ENCODE data around the gene SDHA. TPM values are rescaled to one million over a fixed set of nuclear protein-coding genes. Genes with fewer than 3 reads are reported as not detected.

The SDHA gene
- total and polyA plus RNA-seq, 2 experiments from 2014 or later, result 71.5 to 99.2 TPM

- Histone ChIP-seq H3K9ac (no peak overlapping the region), H3K27ac (no peak overlapping the region), H3K4me3 (no peak overlapping the region), H3K27me3 (replicated peaks; ENCODE audit: insufficient read depth) (no peaks in the 10 kb centered on the region; the same call in 1 of the 2 replicates), H4K20me1 (ENCODE audit: insufficient read depth) (no peaks in the 10 kb centered on the region), H2AFZ (no peak overlapping the region), H3K36me3 (ENCODE audit: low read depth) (no peaks in the 10 kb centered on the region), H3K4me1 (ENCODE audit: insufficient read depth) (peaks cover 4% of the 10 kb centered on the region; the same call in 1 of the 2 replicates), H3K4me2 (ENCODE audit: unreplicated experiment) (no peak overlapping the region), H3K79me2 (ENCODE audit: insufficient read depth) (no peaks in the 10 kb centered on the region), H3F3A (ENCODE audit: insufficient read depth) (no peaks in the 10 kb centered on the region), H3K9me2 (ENCODE audit: insufficient read depth) (no peaks in the 10 kb centered on the region), H3K9me3 (ENCODE audit: low read depth) (no peaks in the 10 kb centered on the region)
- in situ Hi-C loops (cut with MboI), result no loop called here
- no peak for TF ChIP-seq EZH2 (IDR thresholded peaks at IDR 0.05; ENCODE audit: insufficient read depth, poor library complexity, severe bottlenecking)
- TF ChIP-seq EZH2phosphoT487 (IDR thresholded peaks at IDR 0.05; ENCODE audit: insufficient read depth, low read depth), result no peak
- WGBS, 2 experiments (ENCODE audit: low coverage in 1 of 2, low lambda C conversion rate in 2 of 2, missing lambda C conversion rate in 2 of 2), result 79 to 80% methylated on average over 13 of the region's 13 CpGs
- no peak for DNase-seq
These were observed 31.1 kb upstream of the SDHA start for GRCh38 chr5:187042-187431.

- Histone ChIP-seq H3K4me2 (ENCODE audit: unreplicated experiment) (peak overlapping the region; percentile 72), H3K4me1 (ENCODE audit: insufficient read depth) (peaks cover 4% of the 10 kb centered on the region; the same call in 1 of the 2 replicates), H3K27me3 (replicated peaks; ENCODE audit: insufficient read depth) (no peaks in the 10 kb centered on the region; the same call in 1 of the 2 replicates), H3K9ac (0 out of 2 replicates have a peak overlapping the region, but pooled peaks have one; percentile 31), H3K9me3 (ENCODE audit: low read depth) (no peaks in the 10 kb centered on the region), H4K20me1 (ENCODE audit: insufficient read depth) (no peaks in the 10 kb centered on the region), H3F3A (ENCODE audit: insufficient read depth) (no peaks in the 10 kb centered on the region), H3K27ac (no peak overlapping the region), H3K9me2 (ENCODE audit: insufficient read depth) (no peaks in the 10 kb centered on the region), H3K4me3 (peak overlapping the region; percentile 33; the same call in 1 of the 2 replicates), H3K79me2 (ENCODE audit: insufficient read depth) (no peaks in the 10 kb centered on the region), H2AFZ (peak overlapping the region; percentile 49; the same call in 1 of the 2 replicates), H3K36me3 (ENCODE audit: low read depth) (no peaks in the 10 kb centered on the region)
- in situ Hi-C loops (cut with MboI), result no loop called here
- TF ChIP-seq EZH2 (IDR thresholded peaks at IDR 0.05; ENCODE audit: insufficient read depth, poor library complexity, severe bottlenecking), result no peak
- no peak for TF ChIP-seq EZH2phosphoT487 (IDR thresholded peaks at IDR 0.05; ENCODE audit: insufficient read depth, low read depth)
- WGBS, 2 experiments (ENCODE audit: low coverage in 1 of 2, low lambda C conversion rate in 2 of 2, missing lambda C conversion rate in 2 of 2), result 49 to 55% methylated on average over 17 to 21 of the region's 21 CpGs
- DNase-seq, result peak; percentile 21
These were observed 30.3 kb upstream of the SDHA start for GRCh38 chr5:187617-188451.

GRCh38 chr5:188488-189481 lies 29.3 kb upstream of the SDHA start:
- H3K4me2 ChIP-seq (ENCODE audit: unreplicated experiment), result peak overlapping the region; percentile 72
- H3K9me3 ChIP-seq (ENCODE audit: low read depth), result no peaks in the 10 kb centered on the region
- WGBS, 2 experiments (ENCODE audit: low coverage in 1 of 2, low lambda C conversion rate in 2 of 2, missing lambda C conversion rate in 2 of 2), result 27 to 29% methylated on average over 35 to 37 of the region's 37 CpGs
- no peaks in the 10 kb centered on the region for H4K20me1 ChIP-seq (ENCODE audit: insufficient read depth)
- no peaks in the 10 kb centered on the region for H3K36me3 ChIP-seq (ENCODE audit: low read depth)
- peak overlapping the region; percentile 33; the same call in 1 of the 2 replicates for H3K4me3 ChIP-seq
- H3K27ac ChIP-seq, result no peak overlapping the region
- H2AFZ ChIP-seq, result peak overlapping the region; percentile 49; the same call in 1 of the 2 replicates
- peaks cover 4% of the 10 kb centered on the region; the same call in 1 of the 2 replicates for H3K4me1 ChIP-seq (ENCODE audit: insufficient read depth)
- H3K9me2 ChIP-seq (ENCODE audit: insufficient read depth), result no peaks in the 10 kb centered on the region
- no peaks in the 10 kb centered on the region; the same call in 1 of the 2 replicates for H3K27me3 ChIP-seq (replicated peaks; ENCODE audit: insufficient read depth)
- in situ Hi-C loops (cut with MboI), result no loop called here
- DNase-seq, result peak; percentile 91
- TF ChIP-seq EZH2 (IDR thresholded peaks at IDR 0.05; ENCODE audit: insufficient read depth, poor library complexity, severe bottlenecking) (no peak), EZH2phosphoT487 (IDR thresholded peaks at IDR 0.05; ENCODE audit: insufficient read depth, low read depth) (no peak)
- no peaks in the 10 kb centered on the region for H3F3A ChIP-seq (ENCODE audit: insufficient read depth)
- 0 out of 2 replicates have a peak overlapping the region, but pooled peaks have one; percentile 31 for H3K9ac ChIP-seq
- no peaks in the 10 kb centered on the region for H3K79me2 ChIP-seq (ENCODE audit: insufficient read depth)

GRCh38 chr5:189486-189885 lies 28.6 kb upstream of the SDHA start:
- Histone ChIP-seq H3K27me3 (replicated peaks; ENCODE audit: insufficient read depth) (no peaks in the 10 kb centered on the region; the same call in 1 of the 2 replicates), H2AFZ (no peak overlapping the region), H3K36me3 (ENCODE audit: low read depth) (no peaks in the 10 kb centered on the region), H3K4me1 (ENCODE audit: insufficient read depth) (peaks cover 3% of the 10 kb centered on the region; the same call in 1 of the 2 replicates), H3K9me2 (ENCODE audit: insufficient read depth) (no peaks in the 10 kb centered on the region), H3K4me3 (no peak overlapping the region), H4K20me1 (ENCODE audit: insufficient read depth) (no peaks in the 10 kb centered on the region), H3K9me3 (ENCODE audit: low read depth) (no peaks in the 10 kb centered on the region), H3K27ac (no peak overlapping the region), H3K79me2 (ENCODE audit: insufficient read depth) (no peaks in the 10 kb centered on the region), H3K9ac (no peak overlapping the region), H3F3A (ENCODE audit: insufficient read depth) (no peaks in the 10 kb centered on the region), H3K4me2 (ENCODE audit: unreplicated experiment) (no peak overlapping the region)
- WGBS, 2 experiments (ENCODE audit: low coverage in 1 of 2, low lambda C conversion rate in 2 of 2, missing lambda C conversion rate in 2 of 2), result 82 to 87% methylated on average over 9 to 10 of the region's 10 CpGs
- no peak for TF ChIP-seq EZH2 (IDR thresholded peaks at IDR 0.05; ENCODE audit: insufficient read depth, poor library complexity, severe bottlenecking)
- TF ChIP-seq EZH2phosphoT487 (IDR thresholded peaks at IDR 0.05; ENCODE audit: insufficient read depth, low read depth), result no peak
- no peak for DNase-seq
- in situ Hi-C loops (cut with MboI), result no loop called here
